ENCODE results near the gene TMEFF2. TPM values are rescaled to one million over a fixed set of nuclear protein-coding genes. Genes with fewer than 3 reads are reported as not detected.

Gene TMEFF2
- total and polyA plus RNA-seq, 4 donors: 0.08 TPM; not detected in 3

GRCh38 chr2:192126912-192127311, 67.8 kb downstream of the TMEFF2 start:
- Histone ChIP-seq H3K9ac (ENCODE audit: low read depth in 1 of 2, low read length in 2 of 2) (no peak overlapping the region), H3K9me3 (ENCODE audit: control insufficient read depth in 4 of 4, low read length in 3 of 4) (no peaks in the 10 kb centered on the region), H3K27me3 (ENCODE audit: control insufficient read depth in 4 of 4, insufficient read depth in 4 of 4, low read length in 3 of 4) (no peaks in the 10 kb centered on the region), H3K36me3 (ENCODE audit: control insufficient read depth in 4 of 4, insufficient read depth in 3 of 4, low read depth in 1 of 4, low read length in 3 of 4) (no peaks in the 10 kb centered on the region), H3K4me1 (ENCODE audit: control insufficient read depth in 4 of 4, insufficient read depth in 4 of 4, low read length in 3 of 4) (peaks cover 4 to 38% (median 26%) of the 10 kb centered on the region in 4 donors), H3K27ac (ENCODE audit: low read depth in 1 of 2, low read length in 2 of 2) (peak overlapping the region; percentile 71 to 80), H3K4me3 (ENCODE audit: low read depth in 1 of 3, low read length in 3 of 3) (no peak overlapping the region)
- TF ChIP-seq CTCF (IDR thresholded peaks at IDR 0.05; ENCODE audit: low read depth, low read length, missing input control): peak; percentile 5
- no peak for TF ChIP-seq SP1 (IDR thresholded peaks at IDR 0.05)
- DNase-seq (ENCODE audit: low spot score): no peak

- WGBS: 0% methylated on average over 1 of the region's 1 CpG
- no peak for DNase-seq (ENCODE audit: low spot score)
- Histone ChIP-seq H3K27me3 (ENCODE audit: control insufficient read depth in 4 of 4, insufficient read depth in 4 of 4, low read length in 3 of 4) (no peaks in the 10 kb centered on the region), H3K9me3 (ENCODE audit: control insufficient read depth in 4 of 4, low read length in 3 of 4) (no peaks in the 10 kb centered on the region), H3K9ac (ENCODE audit: low read depth in 1 of 2, low read length in 2 of 2) (no peak overlapping the region), H3K36me3 (ENCODE audit: control insufficient read depth in 4 of 4, insufficient read depth in 3 of 4, low read depth in 1 of 4, low read length in 3 of 4) (no peaks in the 10 kb centered on the region), H3K4me1 (ENCODE audit: control insufficient read depth in 4 of 4, insufficient read depth in 4 of 4, low read length in 3 of 4) (peaks cover 4 to 38% (median 26%) of the 10 kb centered on the region in 4 donors), H3K4me3 (ENCODE audit: low read depth in 1 of 3, low read length in 3 of 3) (no peak overlapping the region), H3K27ac (ENCODE audit: low read depth in 1 of 2, low read length in 2 of 2) (peak overlapping the region in 1 of 2 donors; percentile 80)
- TF ChIP-seq YY1 (IDR thresholded peaks at IDR 0.05): no peak
- no peak for TF ChIP-seq FOXA2 (IDR thresholded peaks at IDR 0.05)
- no peak for TF ChIP-seq HNF4A (conservative IDR thresholded peaks at IDR 0.05)
- no peak for TF ChIP-seq FOXA1 (IDR thresholded peaks at IDR 0.05)
- no peak for TF ChIP-seq SP1 (IDR thresholded peaks at IDR 0.05)
- no peak for TF ChIP-seq HNF4G (IDR thresholded peaks at IDR 0.05)
- TF ChIP-seq ZBTB33 (IDR thresholded peaks at IDR 0.05): no peak
- no peak for TF ChIP-seq EGR1 (IDR thresholded peaks at IDR 0.05; ENCODE audit: low read depth in 2 of 2)
- TF ChIP-seq JUND (IDR thresholded peaks at IDR 0.05): no peak
- TF ChIP-seq REST (IDR thresholded peaks at IDR 0.05): no peak
- no peak for TF ChIP-seq CTCF (IDR thresholded peaks at IDR 0.05; ENCODE audit: low read depth, low read length, missing input control)
- no peak for TF ChIP-seq TAF1 (conservative IDR thresholded peaks at IDR 0.05)
- TF ChIP-seq NR2F2 (IDR thresholded peaks at IDR 0.05): no peak
Measured at GRCh38 chr2:192126426-192126825, 68.3 kb downstream of the TMEFF2 start.
